HG03439 (cell line): ENCODE measurements around the gene KIAA0040.

Experiments used
- ATAC-seq: cut with Tn5 transposase; IDR thresholded peaks from one replicate; pipeline ENCODE4 v1.9.1; 2021; ENCODE audit warnings: mild to moderate bottlenecking, moderate library complexity; ENCODE audit not compliant: unreplicated experiment

KIAA0040 gene

DNA sequence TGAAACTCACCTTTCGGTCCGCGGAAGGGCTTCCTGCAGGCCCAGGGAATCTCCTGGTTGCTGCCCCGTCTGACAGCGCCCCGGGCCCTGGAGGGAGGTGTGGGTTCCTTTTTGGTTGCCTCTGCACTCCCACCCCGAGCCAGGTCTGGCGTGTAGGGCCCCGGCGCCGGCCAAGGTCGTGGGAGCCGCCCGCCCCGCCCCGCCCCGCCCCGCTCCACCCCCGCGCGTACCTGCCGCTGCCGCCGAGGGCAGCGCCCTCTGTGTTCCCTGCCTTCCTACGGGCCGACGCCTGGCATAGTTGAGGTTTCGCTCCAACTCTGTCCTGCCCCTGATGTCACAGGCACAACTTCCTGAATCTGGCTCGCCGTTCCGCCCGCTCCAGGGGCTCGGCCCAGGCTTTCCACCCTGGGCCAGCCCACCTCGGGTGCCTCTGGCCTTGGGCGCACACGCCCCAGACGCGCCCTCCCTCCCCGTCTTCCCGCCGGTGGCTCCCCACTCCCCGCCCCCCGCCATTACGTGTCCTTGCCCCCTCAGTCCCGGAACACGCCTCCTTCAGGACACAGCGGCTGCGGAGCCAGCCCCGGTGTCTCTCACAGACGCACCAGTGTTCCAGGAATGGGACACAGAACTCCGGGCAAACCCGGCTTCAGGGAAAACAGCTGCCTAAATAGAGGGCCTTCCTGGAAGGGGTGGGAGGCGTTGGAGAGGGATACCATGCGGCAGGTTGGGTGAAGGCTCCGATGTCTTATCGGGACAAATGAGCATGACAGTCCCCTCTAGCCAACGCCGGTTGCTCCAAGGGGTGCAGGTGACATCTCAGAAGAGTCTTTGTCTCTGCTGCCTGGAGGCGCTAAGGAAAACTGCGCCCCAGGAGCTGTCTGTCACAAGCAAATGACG, at the start of gene KIAA0040:
TSS of gene KIAA0040 (minus strand) at position 147 of the 897 bp plus-strand sequence. CDS start 31,763 bp downstream, outside the sequence.
- peak; percentile 48 for ATAC-seq

DNA sequence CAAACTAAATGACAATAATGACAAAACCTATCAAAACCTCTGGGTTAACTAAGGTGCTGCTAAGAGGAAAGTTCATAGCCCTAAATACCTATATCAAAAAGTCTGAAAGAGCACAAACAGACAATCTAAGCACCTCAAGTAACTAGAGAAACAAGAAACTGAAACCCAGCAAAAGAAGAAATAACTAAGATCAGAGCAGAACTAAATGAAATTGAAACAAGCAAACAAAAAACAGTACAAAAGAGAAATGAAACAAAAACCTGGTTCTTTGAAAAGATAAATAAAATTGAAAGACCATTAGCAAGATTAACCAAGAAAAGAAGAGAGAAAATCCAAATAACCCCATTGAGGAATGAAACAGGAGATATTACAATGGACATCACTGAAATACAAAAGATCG, 44.8 kb upstream of the KIAA0040 start:
- ATAC-seq: peak; percentile 71

DNA sequence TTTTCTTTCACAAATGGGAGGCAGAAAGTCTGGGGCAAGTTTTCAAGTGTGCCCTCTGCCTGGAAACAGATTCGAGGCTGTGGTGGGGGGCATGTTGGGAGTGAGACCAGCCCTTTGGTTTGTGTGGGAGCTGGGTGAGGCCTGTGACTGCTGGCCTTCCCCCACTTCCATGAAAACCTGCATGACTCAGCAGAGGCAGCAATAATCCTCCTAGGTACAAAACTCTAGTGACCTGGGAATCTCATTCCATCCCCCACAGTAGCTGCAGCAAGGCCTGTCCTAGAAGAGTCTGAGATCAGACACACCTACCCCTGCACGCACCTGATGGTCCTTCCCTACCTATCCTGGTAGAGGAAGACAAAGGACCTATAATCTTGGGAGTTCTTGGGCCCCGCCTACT, 42.1 kb upstream of the KIAA0040 start:
- no peak for ATAC-seq

DNA sequence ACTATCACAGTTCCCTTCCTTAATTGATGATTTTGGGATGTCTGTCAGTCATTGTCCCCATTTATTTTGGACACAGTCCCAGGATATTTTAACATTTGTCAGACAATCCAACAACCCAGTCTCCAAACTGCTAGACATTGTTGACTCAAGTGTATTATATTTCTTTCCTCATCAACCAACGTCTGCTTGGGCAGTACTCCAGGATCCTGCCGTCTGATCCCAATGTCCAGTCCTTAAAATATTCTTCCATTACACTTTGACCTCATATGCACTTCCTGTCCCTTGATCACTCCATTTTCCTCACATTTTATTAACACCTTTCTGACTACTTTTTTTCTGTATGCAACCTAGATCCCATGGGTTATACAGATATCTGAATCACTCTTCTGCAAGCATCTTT, 39.8 kb upstream of the KIAA0040 start:
- ATAC-seq: no peak

DNA sequence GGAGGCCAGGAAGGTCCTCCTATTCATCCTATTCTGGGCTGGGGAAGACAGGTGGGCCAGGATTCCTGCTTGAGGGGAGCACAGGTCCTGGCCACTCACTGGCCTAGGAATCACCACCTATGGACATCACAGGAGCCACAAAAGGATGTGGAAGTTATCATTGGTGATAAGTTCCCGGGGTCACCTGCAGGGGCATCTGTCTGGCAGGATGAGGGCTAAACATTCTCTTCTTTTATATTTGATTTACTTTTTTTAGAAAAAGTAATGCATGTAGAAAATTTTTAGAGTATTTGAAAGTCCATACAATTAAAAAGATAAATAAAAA, 33.2 kb upstream of the KIAA0040 start:
- no peak for ATAC-seq

DNA sequence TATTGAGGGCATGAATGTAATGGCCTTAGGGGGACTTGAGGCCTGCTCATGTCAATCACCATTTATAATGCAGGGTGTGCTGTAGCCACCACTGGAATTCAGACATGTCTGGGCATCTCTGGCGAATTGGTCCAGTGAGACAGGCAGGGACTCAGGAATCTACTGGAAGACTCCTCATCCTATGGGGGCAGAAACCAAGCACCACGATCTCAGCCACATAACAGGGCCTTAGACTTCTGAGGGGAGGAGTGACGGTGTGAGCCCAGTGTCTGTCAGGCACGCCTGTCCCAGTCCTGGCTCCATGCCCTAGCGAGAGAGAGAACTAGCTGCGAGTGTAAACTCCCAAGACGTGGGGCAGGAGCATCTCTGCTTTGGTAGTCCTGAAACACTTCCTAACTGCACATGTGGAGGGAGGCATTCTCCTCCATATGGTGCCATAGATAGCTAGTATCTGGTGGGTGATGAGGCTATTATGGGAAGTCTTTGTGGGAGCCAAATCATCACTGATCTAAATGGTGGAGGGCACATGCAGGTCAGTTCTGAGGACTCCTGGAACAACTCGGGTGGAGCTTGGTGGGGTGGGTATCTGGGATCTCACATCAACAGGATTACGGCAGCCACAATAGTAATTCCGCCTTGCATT, 29.8 kb upstream of the KIAA0040 start:
- no peak for ATAC-seq

DNA sequence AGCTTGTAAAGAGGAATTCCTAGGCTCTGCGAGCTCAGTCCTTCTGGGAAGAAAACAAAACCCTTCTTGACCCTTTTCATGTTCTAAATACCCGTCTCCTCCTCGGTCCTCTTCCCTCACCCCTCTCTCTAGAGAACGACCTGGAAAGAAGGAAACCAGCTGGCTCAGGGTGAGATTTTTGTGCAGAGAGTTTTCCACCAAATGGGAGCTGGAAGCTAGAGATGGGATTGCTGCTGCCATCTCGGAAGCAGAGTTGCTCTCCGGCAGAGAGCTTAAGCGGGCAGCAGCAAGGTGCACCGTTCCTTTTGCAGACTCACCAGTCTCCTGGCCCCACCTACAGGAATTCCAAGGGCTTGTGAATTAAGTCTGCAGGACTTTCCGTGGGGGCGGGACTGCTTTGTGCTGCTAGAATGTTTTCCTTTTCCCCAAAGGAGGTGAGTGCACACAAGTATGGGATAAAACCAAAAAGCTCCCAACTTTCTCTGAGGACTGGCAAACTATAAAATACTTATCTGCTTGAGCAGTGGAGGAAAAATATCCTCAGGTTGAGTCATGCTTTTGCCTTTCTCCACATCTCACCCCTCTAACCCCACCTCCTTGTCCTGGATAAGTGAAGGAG, 29.1 kb upstream of the KIAA0040 start:
- ATAC-seq: no peak

DNA sequence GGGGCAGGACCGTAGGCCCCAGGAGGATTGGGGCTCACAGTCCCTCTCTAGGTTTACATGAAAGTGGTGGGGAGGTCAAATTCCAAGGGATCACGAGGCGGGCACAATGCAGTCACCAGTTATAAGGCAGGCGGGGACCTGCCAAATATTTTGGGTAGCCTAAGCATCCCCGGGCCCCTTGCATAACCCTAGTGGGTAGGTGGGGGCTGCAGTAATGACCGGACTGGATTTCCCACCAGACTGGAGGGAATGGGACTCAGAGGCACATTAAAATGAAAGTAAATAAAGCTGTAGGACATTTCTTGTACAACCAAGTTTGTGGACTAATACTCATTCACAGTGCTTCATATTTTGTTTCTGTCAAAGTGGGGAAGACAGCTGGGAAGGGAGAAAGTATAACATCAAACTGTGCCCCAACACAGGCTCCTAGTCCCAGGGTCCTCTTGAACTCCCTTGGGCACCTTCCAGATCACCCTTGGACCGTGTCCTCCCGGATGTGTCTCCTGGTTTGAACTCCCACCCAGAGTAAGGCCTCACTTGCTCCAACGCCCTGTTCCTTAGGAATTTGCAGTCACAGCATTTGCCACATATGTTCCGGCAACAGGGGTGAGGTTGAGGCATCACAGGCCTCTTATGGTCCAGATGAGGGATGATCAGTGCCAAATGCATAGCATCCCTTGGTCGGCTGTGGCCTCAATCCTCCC, 28.4 kb upstream of the KIAA0040 start:
- ATAC-seq: no peak

DNA sequence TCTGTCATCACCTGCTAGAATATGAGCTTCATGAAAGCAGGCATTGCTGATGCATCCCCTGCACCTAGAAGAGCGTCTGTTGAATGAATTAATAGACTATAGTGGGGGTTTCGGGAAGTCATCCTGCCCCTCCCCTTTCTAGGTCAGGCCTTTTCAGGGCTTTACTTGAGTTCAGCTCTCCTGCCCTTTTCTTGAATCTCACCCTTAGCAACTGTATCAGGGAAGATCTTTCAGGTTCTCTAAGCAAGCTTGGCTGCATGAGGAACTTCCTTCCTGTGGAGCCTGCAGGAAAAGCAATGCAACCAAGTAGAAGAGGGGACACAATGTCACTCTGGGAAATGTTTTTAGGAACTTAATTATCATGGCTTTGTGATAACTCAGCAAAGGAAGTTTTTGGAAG, 27.2 kb upstream of the KIAA0040 start:
- no peak for ATAC-seq

DNA sequence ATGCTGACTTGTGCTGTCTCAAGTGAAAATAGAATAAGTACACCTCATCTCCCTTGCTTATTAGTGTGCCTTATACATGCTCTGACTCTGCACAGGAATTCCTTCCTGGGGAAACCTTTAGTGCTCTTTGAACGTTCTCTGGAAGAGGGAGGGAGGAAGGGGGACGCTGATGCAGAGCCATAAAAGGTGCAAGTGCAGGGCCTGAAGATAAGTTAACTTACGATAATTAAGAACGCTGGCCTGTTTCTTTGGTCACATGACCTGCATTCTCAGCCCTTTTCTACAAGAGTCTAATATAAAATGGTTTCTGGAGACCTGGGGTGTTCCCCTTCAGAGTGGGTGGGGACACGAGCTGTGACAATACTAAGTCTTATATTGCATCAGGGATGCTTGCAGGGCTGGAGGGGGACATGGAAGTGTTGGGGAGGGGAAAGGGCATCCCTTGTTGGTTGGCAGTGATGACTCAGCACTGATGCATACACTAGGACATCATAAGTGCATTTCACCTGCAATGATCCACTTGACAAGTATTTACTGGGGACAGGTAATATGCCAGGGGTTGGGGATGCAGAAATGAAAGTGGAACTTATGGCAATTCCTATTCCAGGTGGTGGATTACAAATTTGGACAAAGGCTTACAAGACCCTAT, 26.3 kb upstream of the KIAA0040 start:
- no peak for ATAC-seq

DNA sequence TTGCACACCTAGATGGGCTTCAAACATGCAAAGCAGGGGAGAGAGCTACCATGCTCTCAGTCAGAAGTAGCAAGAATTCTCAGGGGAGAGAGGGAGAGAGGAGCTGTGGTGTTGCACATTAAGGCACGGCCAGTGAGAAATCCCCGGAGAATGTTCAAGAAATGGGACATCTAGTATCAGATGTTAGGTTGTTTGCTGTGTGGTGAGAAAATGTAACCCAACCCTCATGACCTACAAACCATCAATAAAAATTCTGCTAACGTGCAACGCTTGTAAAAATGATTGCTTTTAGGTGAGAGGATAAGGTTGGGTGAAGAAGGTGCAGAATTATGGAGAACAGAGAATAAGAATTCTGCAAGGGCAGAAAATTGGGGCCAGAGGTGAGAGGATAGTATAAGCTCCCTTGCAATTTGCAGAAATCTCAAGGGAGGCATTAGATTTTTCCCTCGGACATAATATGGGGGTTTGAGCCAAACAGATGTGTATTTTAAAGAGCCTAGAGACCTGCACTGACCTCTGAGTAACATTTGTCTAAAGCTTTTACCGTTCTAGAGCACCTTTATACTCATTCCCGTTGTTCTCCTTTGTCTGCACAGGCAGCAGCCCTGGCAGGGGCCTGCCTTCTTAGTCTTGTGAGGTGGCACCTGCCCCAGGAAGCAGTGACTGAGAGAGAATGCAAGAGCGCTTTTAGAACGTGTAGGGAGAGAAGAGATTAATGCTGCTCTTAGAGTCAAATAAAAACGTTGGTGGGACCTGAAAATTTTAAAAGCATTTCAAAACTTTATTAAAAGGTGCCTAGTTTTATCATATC, 25.4 kb upstream of the KIAA0040 start:
- no peak for ATAC-seq

DNA sequence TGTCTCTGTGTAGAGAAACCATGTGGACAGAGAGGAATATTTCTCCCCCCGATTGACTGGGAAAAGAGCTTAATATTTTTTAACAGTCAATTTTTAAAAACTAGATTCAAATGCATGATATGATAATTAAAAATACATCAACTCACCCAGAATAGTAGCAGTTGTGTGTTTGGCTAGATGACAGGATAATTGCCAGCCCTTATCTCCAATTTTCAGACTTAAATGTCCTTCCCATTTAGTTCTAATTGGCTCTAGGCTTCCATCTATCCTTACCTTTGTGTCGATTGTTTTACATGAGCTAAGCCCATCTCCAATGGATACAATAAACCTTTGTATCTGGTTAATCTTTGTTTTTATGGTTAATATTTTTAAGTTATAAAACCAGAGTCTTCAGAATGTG, 23.9 kb upstream of the KIAA0040 start:
- ATAC-seq: no peak

DNA sequence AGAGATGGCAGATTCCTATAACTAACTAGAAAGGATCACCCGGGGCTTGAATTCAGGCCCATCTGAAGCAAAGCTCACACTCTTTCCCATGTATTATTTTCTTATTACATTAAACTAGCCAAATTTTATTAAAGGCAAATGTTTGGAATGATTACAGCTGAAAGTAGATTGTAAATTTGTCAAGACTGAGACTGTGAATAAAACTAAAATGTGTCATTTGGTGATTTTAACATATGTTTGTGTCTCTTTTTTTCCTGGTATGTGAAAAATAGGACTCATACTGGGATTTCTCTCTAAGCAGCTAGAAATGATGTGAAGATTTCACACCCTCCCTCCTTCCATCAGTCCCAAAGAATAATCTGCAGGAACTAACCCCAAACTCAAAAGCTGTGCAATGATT, 19.1 kb upstream of the KIAA0040 start:
- ATAC-seq: no peak

DNA sequence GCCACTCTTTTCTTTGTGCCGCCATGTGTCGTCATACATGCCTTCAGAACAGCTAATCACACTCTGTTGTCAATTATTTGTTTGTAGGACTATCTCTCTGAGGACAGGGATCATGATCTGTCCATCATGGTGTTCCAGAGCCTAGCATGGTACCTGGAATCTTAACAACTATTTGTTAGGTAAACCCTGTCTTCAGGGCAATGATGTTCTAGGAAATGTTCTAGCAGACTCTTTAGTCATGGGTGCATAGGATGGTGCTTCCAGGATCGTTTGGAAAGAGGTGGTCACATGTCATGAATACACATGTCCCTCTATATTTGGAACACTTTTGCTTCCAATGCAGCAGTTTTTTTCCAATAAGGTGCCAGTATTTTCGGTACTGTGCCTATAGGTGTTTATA, 18.2 kb upstream of the KIAA0040 start:
- no peak for ATAC-seq

DNA sequence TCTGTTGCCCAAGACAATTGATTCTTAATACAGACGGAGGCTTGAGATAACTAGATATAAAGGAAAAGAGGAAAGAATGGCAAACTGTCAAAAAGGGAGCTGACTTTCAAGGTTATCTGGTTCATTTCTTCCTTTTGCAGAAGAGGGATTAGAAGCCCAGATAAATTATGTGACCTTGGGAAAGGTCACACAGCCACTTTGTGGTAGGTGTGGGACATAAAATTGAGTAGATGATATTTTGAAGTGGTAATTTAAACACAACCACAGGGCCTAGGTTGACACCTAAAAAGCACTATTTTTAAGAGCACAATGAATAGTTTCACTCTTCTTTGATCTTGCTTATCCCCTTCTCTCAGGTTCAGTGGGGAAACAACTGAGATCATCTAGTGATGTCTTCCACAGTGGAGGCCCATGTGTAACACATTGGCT, 16.9 kb upstream of the KIAA0040 start:
- ATAC-seq: no peak

DNA sequence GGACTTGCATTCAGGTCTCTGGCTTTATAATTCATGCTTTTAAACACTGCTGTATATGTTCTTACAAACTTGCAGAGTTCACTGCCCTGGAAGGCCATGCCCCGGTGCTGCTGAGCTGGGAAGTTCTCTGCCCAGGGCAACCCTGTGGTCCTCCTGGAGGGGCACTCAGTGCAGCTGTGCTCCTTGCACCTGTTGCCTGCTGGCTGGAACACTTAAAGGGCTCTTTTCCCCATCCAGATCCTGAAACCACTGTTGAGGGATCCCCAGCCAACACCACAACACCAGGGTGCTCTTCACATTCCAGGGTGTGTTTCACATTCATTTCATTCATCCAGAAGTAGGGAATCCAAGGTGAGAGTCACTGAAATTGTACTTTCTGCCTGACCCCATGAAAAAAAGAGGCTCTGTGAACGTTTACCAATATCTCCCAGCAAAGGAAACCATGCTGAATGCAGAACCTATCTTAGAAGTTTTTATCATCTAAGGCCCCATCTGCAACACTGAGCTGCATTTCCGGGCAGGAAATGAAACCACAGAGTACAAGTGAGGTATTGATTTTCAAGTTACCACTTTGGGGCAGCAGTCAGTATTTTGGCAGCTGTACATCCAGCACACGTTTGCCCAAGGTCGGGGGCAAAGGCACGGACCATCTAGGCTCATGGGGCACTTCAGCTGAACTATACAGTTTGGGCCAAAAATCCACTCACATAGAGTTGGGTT, 16.4 kb upstream of the KIAA0040 start:
- peak; percentile 79 for ATAC-seq

DNA sequence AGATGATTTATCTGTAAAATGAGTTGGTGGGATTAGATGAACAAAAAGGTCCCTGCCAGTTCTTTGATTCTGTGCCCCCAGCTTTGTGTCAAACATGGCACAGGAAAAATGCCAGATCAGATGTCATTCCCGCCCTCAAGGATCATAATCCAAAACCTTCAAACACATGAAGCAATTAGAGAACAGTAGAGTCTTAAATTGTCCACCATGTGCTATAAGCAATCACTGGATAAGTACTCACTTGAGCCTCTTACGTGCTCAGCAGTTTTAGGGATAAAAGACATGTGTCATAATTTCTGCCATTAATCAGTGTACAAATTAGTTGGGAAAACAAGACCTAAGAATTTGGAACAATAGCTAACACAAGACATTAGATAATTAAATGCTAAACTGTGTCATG, 15.4 kb upstream of the KIAA0040 start:
- no peak for ATAC-seq

DNA sequence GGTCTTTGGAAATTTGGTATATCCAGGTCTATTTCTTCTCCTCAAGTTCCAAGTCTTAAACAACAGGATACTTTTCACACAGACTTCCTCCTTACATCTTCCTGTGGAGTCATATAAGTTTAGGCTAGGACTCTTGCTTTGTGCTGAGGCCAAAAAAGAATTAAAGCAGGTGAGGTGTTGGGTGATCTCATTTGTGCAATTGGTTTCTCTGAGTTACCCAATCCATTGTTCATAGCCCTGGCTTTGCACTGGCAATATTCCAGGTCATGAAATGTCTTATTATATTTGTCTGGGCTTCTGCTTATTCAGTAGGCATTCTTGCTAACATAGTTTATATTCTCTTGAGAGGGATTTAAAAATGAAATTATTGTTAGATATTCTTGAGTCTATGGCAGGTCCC, 14.1 kb upstream of the KIAA0040 start:
- no peak for ATAC-seq

DNA sequence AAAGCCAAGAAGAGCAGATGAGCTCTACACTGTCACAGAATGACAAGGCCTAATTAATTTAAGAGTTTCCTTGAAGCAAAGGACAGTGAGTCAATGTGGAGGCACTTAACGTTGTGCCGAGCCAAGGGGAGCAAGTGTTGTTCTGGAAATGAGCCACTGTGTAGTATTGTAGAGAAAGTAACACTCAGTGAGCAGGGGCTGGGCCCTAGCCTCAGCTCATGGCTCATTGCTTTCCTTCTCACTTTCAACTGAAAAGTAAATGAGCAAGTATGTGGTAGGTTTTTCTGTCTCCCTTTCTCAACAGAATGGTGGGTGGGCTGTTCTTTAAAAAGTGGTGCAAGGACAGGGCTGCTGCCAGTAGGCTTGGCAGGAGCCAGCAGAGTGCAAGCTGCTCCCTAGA, 11.8 kb upstream of the KIAA0040 start:
- no peak for ATAC-seq
